Right lobe of liver (tissue), 6 donors: ENCODE measurements around the gene NPY4R. TPM values are rescaled to one million over a fixed set of nuclear protein-coding genes. Genes with fewer than 3 reads are reported as not detected.
"Not testable (repeated sequence)": the region's sequence is repeated elsewhere in the genome, so short reads cannot be mapped to it uniquely, and the experiment has no call there.

Source experiments
- ATAC-seq, 4 donors: fragments of 200-7000 bp; cut with Tn5 transposase; one replicate each; pipeline ENCODE4 v1.9.1; 2020; ENCODE audit warnings: mild to moderate bottlenecking in 4 of 4, moderate library complexity in 4 of 4
- DNase-seq, 3 donors: peaks; one replicate each; pipeline ENCODE4 v3.0.0-alpha.2; 2020
- H3K27ac ChIP-seq, 3 donors: fragments of 200-600 bp; one replicate each; pipeline ENCODE4 v1.8.0; 2022
- H3K27me3 ChIP-seq, 2 donors: fragments of 200-600 bp; one replicate each; pipeline ENCODE4 v1.8.0; 2022
- H3K36me3 ChIP-seq, 4 donors: fragments of 200-600 bp; sonication (generic) in 1 of 4; one replicate each; pipeline versions ENCODE4 v1.5.1 to v1.8.0; 2017 to 2022; ENCODE audit warnings: control low read depth in 1 of 4
- H3K4me1 ChIP-seq, 4 donors: fragments of 200-600 bp; sonication (generic) in 1 of 4; one replicate each; pipeline versions ENCODE4 v1.5.1 to v1.8.0; 2017 to 2022; ENCODE audit warnings: control low read depth in 1 of 4
- H3K4me3 ChIP-seq, 3 donors: fragments of 200-600 bp; one replicate each; pipeline ENCODE4 v1.8.0; 2022
- H3K9me3 ChIP-seq, 4 donors: fragments of 200-600 bp; sonication (generic) in 1 of 4; one replicate each; pipeline versions ENCODE4 v1.5.1 to v1.8.0; 2017 to 2022; ENCODE audit warnings: control low read depth in 1 of 4
- POLR2A ChIP-seq: fragments of 450-650 bp; IDR thresholded peaks from one replicate; pipeline ENCODE4 v1.6.1; 2017; ENCODE audit warnings: antibody characterized with exemption, mild to moderate bottlenecking
- WGBS: methylation state at CpG from one replicate; pipeline ENCODE4 v1.1.6; 2018; ENCODE audit warnings: low coverage, low lambda C conversion rate; ENCODE audit not compliant: insufficient coverage; ENCODE audit errors: missing lambda C conversion rate; 5-methylcytosine and 5-hydroxymethylcytosine counted together
- intact Hi-C, 2 donors: fragments of 100-400 bp; cut with DNase I; formaldehyde crosslinking; loops; one replicate each; pipeline versions ENCODE4 v1.11.2 to v1.14.1; 2022
- long read RNA-seq: library from polyadenylated mRNA; unstranded; transcript quantifications from one replicate; pipeline ENCODE4 v2.0.0, GENCODE V29; 2019
- total RNA-seq, 6 experiments: library from RNA; depleted of rRNA in 2 of 6; stranded (reverse); fragments of >200 nt in 2 of 6; fragmentation: NEBNext Ultra II Directional in 3 of 6; extraction: Animal tissue kit (Norgen Biotek cat#: 25700) in 3 of 6; gene quantifications; one replicate each; pipeline versions ENCODE4 v1.1.0 to v1.2.4, GENCODE V29; 2016 to 2023
- TF ChIP-seq, protein P1 (sequence below), 4 donors: fragments of 200-600 bp in 3 of 4; fragments of 450-650 bp in 1 of 4; IDR thresholded peaks; one replicate each; pipeline versions ENCODE4 v1.5.1 to v1.8.0; 2016 to 2022; ENCODE audit warnings: antibody characterized with exemption in 4 of 4, mild to moderate bottlenecking in 2 of 4
- donor health status: DM: no; HTN: yes; CAD: no.
- donor health status: DM: no; HTN: no; CAD: no.
- donor health status: DM: no; HTN: no; CAD: no.
- donor health status: DM: no; HTN: yes; CAD: no.
- donor health status: DM: no; HTN: yes; CAD: no.

Gene NPY4R, protein sequence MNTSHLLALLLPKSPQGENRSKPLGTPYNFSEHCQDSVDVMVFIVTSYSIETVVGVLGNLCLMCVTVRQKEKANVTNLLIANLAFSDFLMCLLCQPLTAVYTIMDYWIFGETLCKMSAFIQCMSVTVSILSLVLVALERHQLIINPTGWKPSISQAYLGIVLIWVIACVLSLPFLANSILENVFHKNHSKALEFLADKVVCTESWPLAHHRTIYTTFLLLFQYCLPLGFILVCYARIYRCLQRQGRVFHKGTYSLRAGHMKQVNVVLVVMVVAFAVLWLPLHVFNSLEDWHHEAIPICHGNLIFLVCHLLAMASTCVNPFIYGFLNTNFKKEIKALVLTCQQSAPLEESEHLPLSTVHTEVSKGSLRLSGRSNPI
- not detected for total RNA-seq
- long read RNA-seq, result 0 reads

- peak in 2 of 4 donors; percentile 16 to 22 for ATAC-seq
- intact Hi-C loops, result not testable (repeated sequence)
Observed at GRCh38 chr10:46465765-46466164, at the start of gene NPY4R. Gene NPY4R (minus strand): TSS chr10:46465958. CDS start chr10:46462635, 3,323 bp downstream.

GRCh38 chr10:46515366-46515765 is 49.6 kb upstream of the NPY4R start:
- Histone ChIP-seq H3K27ac (no peak overlapping the region), H3K4me3 (no peak overlapping the region), H3K4me1 (no peaks in the 10 kb centered on the region), H3K27me3 (no peaks in the 10 kb centered on the region), H3K36me3 (no peaks in the 10 kb centered on the region), H3K9me3 (no peaks in the 10 kb centered on the region)
- ATAC-seq, result no peak
- TF ChIP-seq POLR2A, result no peak
- TF ChIP-seq, protein P1, sequence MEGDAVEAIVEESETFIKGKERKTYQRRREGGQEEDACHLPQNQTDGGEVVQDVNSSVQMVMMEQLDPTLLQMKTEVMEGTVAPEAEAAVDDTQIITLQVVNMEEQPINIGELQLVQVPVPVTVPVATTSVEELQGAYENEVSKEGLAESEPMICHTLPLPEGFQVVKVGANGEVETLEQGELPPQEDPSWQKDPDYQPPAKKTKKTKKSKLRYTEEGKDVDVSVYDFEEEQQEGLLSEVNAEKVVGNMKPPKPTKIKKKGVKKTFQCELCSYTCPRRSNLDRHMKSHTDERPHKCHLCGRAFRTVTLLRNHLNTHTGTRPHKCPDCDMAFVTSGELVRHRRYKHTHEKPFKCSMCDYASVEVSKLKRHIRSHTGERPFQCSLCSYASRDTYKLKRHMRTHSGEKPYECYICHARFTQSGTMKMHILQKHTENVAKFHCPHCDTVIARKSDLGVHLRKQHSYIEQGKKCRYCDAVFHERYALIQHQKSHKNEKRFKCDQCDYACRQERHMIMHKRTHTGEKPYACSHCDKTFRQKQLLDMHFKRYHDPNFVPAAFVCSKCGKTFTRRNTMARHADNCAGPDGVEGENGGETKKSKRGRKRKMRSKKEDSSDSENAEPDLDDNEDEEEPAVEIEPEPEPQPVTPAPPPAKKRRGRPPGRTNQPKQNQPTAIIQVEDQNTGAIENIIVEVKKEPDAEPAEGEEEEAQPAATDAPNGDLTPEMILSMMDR (IDR thresholded peaks at IDR 0.05), result no peak
- DNase-seq, result no peak
- intact Hi-C loops, result no loop called here

More at GRCh38 chr10:46465765-46466164, at the start of gene NPY4R:
- DNase-seq, result peak in 1 of 3 donors; percentile 39
- H3K27me3 ChIP-seq, H3K4me3 ChIP-seq, H3K27ac ChIP-seq, H3K9me3 ChIP-seq, H3K4me1 ChIP-seq, H3K36me3 ChIP-seq: not testable (repeated sequence)
- whole genome bisulfite sequencing, result no CpG with 5 or more reads among the region's 36 CpGs

GRCh38 chr10:46514899-46515298 is 49.1 kb upstream of the NPY4R start:
- no peak overlapping the region for H3K27ac ChIP-seq
- ATAC-seq (no peak), DNase-seq (peak in 1 of 3 donors; percentile 49)
- TF ChIP-seq, protein P1 (IDR thresholded peaks at IDR 0.05), result no peak
- no peak for TF ChIP-seq POLR2A
- WGBS, result 65% methylated on average over 3 of the region's 3 CpGs
- no peaks in the 10 kb centered on the region for H3K27me3 ChIP-seq
- H3K4me1 ChIP-seq, result no peaks in the 10 kb centered on the region
- H3K9me3 ChIP-seq, result no peaks in the 10 kb centered on the region
- H3K36me3 ChIP-seq, result no peaks in the 10 kb centered on the region
- intact Hi-C loops, result no loop called here
- no peak overlapping the region for H3K4me3 ChIP-seq

DNA sequence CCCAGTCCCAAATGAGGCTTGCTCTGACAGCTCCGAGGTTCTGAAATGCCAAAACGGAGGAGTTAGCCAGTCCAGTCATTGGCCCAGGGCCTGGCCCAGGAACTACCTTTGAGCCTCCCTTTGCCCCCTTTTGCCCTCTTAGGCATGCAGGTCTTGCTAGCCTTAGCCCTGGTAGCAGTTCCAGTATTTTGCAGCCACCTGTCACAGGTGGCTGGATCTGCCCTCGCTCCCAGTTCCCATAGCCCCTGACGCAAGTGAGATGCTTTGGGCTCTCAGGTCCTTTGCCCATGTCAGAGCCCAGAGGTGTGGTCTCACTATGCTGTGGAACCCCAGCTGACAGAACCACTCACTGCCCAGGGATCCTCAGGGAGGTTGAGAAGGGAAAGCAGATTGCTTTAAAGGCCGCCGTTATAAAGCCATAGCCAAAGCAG is 48.7 kb upstream of the NPY4R start:
- TF ChIP-seq, protein P1 (IDR thresholded peaks at IDR 0.05), result no peak
- TF ChIP-seq POLR2A, result no peak
- no peaks in the 10 kb centered on the region for H3K4me1 ChIP-seq
- no peaks in the 10 kb centered on the region for H3K27me3 ChIP-seq
- intact Hi-C loops, result no loop called here
- peak in 1 of 3 donors; percentile 57 for DNase-seq
- no peaks in the 10 kb centered on the region for H3K36me3 ChIP-seq
- ATAC-seq, result peak in 1 of 4 donors; percentile 7
- H3K9me3 ChIP-seq, result no peaks in the 10 kb centered on the region
- no peak overlapping the region for H3K4me3 ChIP-seq
- no peak overlapping the region for H3K27ac ChIP-seq
- WGBS, result 64% methylated on average over 6 of the region's 6 CpGs

- H3K27me3 ChIP-seq, DNase-seq, H3K9me3 ChIP-seq, H3K36me3 ChIP-seq, H3K4me1 ChIP-seq, H3K4me3 ChIP-seq, H3K27ac ChIP-seq, intact Hi-C loops: not testable (repeated sequence)
- peak in 3 of 4 donors; percentile 18 to 51 (median 31) for ATAC-seq
- WGBS, result no CpG with 5 or more reads among the region's 8 CpGs
Observed at GRCh38 chr10:46513333-46513732, 47.6 kb upstream of the NPY4R start.

- peak in 2 of 4 donors; percentile 12 to 25 for ATAC-seq
- 95% methylated on average over 3 of the region's 7 CpGs for WGBS
Observed at GRCh38 chr10:46512725-46513124, 47.0 kb upstream of the NPY4R start.

DNA sequence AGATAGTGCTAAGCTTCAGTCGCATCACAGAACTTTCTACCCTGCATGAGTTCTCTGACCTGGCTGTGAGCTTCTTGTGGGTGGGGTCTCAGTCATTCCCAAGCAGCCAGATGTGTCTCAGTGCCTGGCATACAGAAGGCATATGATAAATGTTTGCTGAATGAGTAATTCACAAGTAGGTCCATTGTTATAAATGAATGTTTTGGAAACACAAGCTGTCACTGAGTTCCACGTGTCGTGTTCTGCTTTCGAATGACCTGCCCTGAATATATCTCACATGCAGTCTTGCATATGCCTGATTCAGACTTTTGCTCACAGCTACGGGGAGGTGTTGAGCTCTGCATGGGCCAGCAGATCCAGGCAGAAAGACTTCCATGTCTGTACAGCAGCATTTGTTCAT is 46.2 kb upstream of the NPY4R start:
- DNase-seq, H3K27me3 ChIP-seq, H3K9me3 ChIP-seq, H3K4me1 ChIP-seq, H3K36me3 ChIP-seq, ATAC-seq, intact Hi-C loops, H3K27ac ChIP-seq, H3K4me3 ChIP-seq: not testable (repeated sequence)
- WGBS, result no CpG with 5 or more reads among the region's 5 CpGs

More at GRCh38 chr10:46512725-46513124, 47.0 kb upstream of the NPY4R start:
- intact Hi-C loops, H3K4me1 ChIP-seq, H3K4me3 ChIP-seq, H3K36me3 ChIP-seq, H3K27ac ChIP-seq, H3K9me3 ChIP-seq, DNase-seq, H3K27me3 ChIP-seq: not testable (repeated sequence)

DNA sequence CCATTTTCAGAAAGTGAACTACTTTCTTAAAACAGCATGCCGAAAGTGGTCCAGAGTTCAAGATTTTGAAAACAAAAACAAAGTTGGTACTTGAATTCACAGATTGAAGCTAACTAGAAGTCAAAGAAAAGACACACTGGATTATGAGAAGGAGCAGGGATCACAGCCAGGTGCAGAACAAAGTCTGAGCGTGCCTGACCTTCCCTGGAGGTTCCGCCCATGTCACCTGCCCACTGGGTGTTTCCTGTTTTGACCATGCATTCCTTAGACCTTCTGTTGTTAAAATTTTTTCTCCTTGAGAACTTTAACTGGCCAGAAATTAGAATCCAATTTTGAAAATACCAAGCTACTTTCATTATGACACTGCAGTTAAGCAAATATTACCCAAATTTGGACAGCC is 34.2 kb upstream of the NPY4R start:
- H3K27ac ChIP-seq, H3K4me3 ChIP-seq, H3K27me3 ChIP-seq, intact Hi-C loops, ATAC-seq, H3K4me1 ChIP-seq, H3K36me3 ChIP-seq, DNase-seq, H3K9me3 ChIP-seq: not testable (repeated sequence)
- WGBS, result no CpG with 5 or more reads among the region's 3 CpGs
